ENCODE results near the gene KRT1.

The KRT1 gene

DNA sequence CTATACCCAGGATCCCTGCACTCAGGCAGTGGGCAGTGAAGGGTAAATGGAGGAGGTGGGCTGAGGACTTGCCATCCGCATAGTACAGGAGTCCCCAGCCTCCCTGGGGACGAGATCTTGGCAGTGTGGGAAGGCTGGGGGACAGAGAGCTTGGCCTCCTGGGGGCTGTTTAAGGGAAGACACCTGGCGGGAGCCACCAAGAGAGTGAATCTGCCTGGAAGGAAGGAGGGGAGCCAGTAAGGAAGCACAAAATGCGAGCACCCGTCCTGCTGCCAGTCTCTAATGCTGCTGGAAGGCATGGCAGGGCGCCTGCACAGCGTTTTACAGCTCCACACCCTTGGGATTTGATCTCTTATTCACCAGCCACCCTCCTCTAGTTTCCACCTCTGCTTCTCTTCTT, 20.8 kb downstream of the KRT1 start:
- no peak for DNase-seq

DNA sequence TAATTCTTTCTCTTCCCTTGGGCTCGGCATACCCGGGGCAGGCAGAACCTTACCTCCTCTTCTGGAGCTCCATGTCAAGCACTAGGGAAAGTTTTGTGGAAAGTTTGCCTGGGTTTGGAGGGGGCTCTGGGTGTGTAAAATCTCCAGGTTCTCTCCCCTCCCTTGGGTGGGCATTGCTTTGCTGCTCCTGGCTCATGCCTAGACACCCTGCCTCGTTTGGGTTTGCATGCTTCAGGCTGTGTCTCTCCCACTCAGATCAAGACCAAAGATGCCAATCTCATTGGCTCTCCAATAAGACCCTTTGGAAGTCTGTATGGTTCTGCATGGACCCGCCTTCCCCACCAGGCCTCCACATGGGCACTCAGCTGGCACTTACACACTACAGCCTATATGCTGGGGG, 22.0 kb downstream of the KRT1 start:
- no peak for DNase-seq

DNA sequence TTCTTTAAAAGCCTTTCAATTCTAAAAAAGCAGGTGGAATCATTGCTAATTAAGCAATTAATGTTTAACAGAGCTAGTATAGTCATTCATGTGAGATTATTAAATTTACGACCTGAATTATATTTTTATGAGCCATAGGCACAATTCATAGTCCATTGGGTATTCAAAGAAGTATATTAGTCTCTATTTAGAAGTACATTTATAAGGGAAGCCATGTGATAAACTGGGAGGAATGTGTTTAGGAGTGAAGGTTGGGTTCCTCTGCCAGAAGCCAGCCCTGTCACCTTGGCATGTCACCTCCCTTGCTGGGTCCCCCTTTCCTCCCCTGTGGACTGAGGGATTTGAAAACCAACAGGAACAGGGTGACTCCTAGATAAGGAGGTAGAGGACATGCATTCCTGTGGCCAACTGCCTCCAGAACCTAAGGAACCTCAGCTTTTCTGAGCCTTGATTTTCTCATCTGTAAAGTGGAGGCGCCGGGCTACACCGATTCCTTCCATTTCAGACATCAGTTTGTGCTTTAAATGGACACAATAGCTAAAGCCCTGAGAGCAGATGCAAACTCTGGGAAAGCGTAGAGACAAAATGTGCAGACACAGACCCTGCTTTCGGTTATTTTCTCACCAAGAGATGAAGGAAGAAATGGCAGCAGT, 22.8 kb downstream of the KRT1 start:
- DNase-seq: no peak

GRCh38 chr12:52656616-52657015, 23.6 kb downstream of the KRT1 start:
- no peak for DNase-seq

DNA sequence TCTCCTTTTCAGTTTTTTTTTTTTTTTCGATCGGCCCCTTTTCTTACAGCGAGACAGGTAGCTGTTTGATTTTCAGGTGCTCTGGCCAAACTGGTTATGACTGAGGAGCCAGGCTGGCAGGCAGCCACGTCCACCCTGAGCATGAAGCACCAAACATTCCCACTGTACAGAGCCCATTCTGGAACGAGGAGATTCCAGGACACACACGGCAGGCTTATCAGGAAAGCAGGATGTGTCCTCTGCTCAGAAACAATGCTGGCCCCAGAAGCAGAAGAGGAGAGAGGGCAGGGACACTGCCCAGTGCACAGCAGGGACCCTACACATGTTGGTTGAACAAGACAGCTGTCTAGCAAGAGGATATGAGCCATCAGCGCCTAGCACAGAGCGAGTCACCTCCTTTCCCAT, 24.5 kb downstream of the KRT1 start:
- DNase-seq: no peak

GRCh38 chr12:52655251-52655650, 25.0 kb downstream of the KRT1 start:
- no peak for DNase-seq

DNA sequence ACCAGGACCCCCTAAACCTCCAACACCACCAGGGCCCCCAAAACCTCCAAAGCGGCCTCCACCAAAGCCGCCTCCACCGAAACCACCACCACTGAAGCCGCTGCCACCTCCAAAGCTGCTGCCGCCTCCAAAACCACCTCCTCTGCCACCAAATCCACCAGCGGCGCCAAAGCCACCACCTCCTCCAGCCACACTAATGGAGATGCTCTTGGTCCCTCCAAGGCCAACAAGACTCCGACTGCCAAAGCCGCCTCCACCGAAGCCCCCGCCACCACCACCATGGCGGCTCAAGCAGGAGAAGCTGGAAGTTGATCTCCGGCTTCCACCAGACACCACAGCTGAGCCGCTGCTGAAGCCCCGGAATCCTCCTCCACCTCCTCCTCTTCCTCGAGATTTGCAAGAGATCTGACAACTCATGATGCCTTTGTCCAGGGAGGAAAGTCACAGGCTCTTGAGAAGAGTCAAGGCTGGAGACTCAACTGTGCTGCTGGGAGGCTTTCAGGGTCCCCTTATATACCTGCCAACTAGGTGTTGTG, 28.4 kb downstream of the KRT1 start, which contains the start of gene KRT2:
Gene KRT2, minus strand, starts transcription at position 486 of the 536 bp plus-strand sequence. Its CDS starts 69 bp downstream, at position 417.
- DNase-seq: no peak

- DNase-seq: no peak
These were observed 29.6 kb downstream of the KRT1 start for GRCh38 chr12:52650520-52651081.

GRCh38 chr12:52649066-52649465, 31.1 kb downstream of the KRT1 start:
- no peak for DNase-seq

- no peak for DNase-seq
These were observed 32.1 kb downstream of the KRT1 start for GRCh38 chr12:52648012-52648550.

DNA sequence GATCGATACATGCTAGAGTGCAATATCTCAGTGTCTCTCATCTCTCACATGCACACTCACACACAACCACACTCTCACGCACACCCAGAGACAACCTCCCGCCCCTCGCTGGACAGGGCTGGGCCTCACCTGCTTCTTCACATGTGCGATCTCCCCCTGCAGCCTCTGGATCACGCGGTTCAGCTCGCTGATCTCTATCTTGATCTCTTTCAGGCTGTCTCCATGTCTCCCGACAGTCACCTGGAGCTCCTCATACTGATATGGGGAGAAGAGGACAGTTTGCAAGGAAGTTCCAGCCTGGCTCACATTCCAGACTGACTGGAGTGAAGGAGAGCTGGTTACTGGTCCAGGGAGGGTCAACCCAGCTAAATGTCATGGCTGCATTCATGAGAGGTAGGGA, 32.6 kb downstream of the KRT1 start:
- no peak for DNase-seq

GRCh38 chr12:52646613-52647012, 33.6 kb downstream of the KRT1 start:
- no peak for DNase-seq

GRCh38 chr12:52645982-52646381, 34.2 kb downstream of the KRT1 start:
- DNase-seq: no peak

DNA sequence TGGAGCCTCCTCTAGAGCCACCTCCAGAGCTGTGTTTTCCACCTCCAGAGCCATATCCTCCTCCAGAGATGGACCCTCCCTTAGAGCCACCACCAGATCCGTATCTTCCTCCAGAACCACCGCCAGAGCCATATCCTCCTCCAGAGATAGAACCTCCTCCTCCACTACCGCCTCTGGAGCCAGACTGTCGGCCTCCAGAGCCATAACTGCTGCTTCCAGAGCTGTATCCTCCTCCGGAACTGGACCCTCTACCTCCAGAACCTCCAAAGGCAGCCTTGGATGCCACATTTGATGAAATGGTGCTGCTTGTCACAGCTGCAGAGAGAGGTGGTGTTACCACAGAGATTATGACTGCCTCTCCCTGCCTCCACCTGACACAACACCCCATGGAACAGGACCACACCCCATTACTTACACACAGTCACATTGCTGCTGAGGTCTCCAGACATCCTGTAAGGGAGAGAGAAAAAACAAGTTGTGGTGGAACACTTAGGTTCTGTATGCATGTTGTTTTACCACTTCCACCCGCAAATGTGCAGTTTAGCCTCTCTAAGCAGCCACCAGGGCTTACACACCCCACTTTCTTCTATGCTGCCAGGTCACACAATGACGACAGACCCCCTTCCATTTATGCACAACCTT, 35.0 kb downstream of the KRT1 start:
- DNase-seq: no peak

DNA sequence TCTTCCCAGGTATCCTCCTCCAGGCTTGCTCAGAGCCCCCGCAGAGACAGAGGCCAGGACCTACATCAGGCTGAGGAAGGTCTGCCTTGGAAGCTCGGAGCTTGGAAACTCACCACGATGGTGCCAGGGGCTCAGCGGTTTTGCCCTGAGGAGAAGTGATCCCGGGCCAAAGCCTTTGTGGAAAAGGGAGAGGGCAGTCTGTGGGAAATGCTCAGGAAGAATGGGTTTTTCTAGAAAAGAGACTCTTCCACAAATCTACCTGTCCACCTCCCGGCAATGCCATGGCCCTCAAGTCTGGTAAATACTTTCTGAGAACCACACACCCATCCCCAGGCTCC, 36.2 kb downstream of the KRT1 start:
- DNase-seq: no peak

DNA sequence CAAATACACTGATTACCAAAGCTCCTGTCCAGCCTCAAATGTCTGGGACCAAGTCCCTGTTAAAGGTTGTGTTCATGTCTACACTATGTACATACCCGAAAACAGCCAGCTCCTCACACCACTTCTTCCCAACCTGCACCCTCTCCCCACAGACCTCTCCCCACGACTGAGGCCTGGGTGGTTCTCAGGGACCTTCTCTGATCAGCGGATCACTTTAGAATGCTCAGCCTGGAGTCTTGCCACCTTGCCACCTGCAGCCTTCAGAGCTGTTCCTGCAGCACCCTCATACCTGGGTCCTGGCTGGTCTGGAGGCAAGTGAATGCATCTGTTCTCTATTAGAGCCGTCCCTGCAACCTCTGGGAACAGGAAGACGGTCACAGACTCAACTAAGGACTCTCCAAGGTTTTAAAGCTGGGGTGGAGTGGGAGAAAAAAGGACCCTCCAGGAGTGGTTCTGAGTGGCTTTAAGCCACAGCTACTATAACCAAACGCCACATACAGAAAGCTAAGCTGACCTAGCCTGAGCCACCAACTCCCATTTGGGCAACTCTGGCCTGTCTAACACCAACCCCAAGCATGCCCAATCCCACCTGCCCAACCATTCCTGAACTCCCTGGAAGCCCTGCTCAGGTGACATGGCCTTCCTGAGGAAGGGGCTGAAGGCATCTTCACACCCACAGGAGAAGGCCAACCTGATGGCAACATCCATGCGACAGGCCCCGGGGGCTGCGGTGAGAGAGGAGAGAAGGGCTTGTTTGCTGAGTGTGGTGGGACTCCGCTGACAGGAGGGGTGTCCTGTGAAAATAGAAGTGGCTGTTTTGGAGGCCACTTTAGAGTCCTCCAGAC, 36.8 kb downstream of the KRT1 start:
- no peak for DNase-seq

- no peak for DNase-seq
These were observed 38.7 kb downstream of the KRT1 start for GRCh38 chr12:52641468-52641867.

- no peak for DNase-seq
These were observed 42.9 kb downstream of the KRT1 start for GRCh38 chr12:52637299-52637698.

DNA sequence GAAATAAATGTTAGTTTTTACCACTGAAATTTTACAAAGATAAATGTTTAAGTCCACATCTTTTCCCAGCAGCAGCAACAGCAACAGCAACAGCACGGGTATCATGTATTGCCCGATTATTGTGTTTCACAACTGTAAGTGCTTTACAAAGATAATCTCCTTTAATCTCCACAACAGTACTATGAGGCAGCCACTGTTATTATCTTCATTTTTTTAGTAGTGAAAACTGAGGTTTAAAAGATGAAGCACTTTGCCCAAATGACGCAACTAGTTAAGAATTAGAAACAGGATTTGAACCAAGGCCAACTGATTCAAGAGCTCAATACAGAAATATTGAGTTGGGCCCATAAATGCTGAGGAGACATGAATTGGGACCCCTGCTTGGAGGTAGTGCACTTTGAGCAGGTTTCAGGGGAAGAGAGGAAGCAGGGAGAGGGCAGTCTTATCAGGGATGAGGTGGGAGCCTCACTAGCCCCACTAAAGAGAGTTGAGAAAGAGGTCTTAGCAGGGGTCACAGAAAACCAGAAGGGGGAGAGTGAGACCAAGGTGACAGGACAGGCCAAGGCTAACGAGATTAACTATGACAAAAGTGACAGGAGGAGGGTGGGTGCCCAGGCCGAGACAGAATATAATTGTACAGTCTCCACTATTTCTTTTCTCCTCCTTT, 43.5 kb downstream of the KRT1 start:
- no peak for DNase-seq

- no peak for DNase-seq
These were observed 44.0 kb downstream of the KRT1 start for GRCh38 chr12:52636189-52636588.

- DNase-seq: no peak
These were observed 45.7 kb downstream of the KRT1 start for GRCh38 chr12:52634266-52635056.

- no peak for DNase-seq
These were observed 46.8 kb downstream of the KRT1 start for GRCh38 chr12:52633383-52633782.

Data from SHP77 (cell line).